ENCODE data around the gene SPATA6. TPM values are rescaled to one million over a fixed set of nuclear protein-coding genes. Genes with fewer than 3 reads are reported as not detected.
"Not testable (repeated sequence)": the region's sequence is repeated elsewhere in the genome, so short reads cannot be mapped to it uniquely, and the experiment has no call there.

Gene SPATA6
- total RNA-seq = 1 to 10 TPM; 1.6 to 1.8 TPM

GRCh38 chr1:48471691-48472576 lies at the start of gene SPATA6:
Gene SPATA6 (minus strand): TSS chr1:48472204. CDS start chr1:48472008, 196 bp downstream.
- Mint-ChIP-seq H3K27me3 (ENCODE audit: low read depth) (peaks cover 20% of the 10 kb centered on the region), H3K9me3 (no peaks in the 10 kb centered on the region), H3K27ac (no peak within 1 kb of the TSS), H3K4me3 (peak within 1 kb of the TSS; percentile 80), H3K4me1 (ENCODE audit: low read depth) (peaks cover 23% of the 10 kb centered on the region), H3K36me3 (ENCODE audit: low read depth) (no peaks in the 10 kb centered on the region)
- intact Hi-C loops (cut with micrococcal nuclease) = loop anchor here (1.0 to 10.0 kb wide), 4 partner anchors 26 to 1160 kb away; partner anchors contain the start of genes BEND5 and STIL
- CTCF ChIA-PET = no interaction called here
- DNase-seq = peak; percentile 97

GRCh38 chr1:48519896-48520295 lies 47.9 kb upstream of the SPATA6 start:
- H3K27ac Mint-ChIP-seq; H3K9me3 Mint-ChIP-seq; DNase-seq; intact Hi-C loops (cut with micrococcal nuclease); H3K4me1 Mint-ChIP-seq (ENCODE audit: low read depth); H3K36me3 Mint-ChIP-seq (ENCODE audit: low read depth); H3K4me3 Mint-ChIP-seq: not testable (repeated sequence)
- H3K27me3 Mint-ChIP-seq (ENCODE audit: low read depth) = peaks cover 26% of the 10 kb centered on the region
- CTCF ChIA-PET = interaction anchor here (1.1 to 2.6 kb wide), 2 partner anchors 11 to 22 kb away, joined by 3 to 5 read pairs; no protein-coding TSS in a partner anchor

GRCh38 chr1:48506870-48507269 lies 34.9 kb upstream of the SPATA6 start:
- Mint-ChIP-seq H3K36me3 (ENCODE audit: low read depth) (no peaks in the 10 kb centered on the region), H3K9me3 (no peaks in the 10 kb centered on the region), H3K4me3 (no peak overlapping the region), H3K27ac (no peak overlapping the region), H3K27me3 (ENCODE audit: low read depth) (peaks cover 4% of the 10 kb centered on the region), H3K4me1 (ENCODE audit: low read depth) (no peaks in the 10 kb centered on the region)
- no peak for DNase-seq
- CTCF ChIA-PET = interaction anchor here (1.3 kb wide), 1 partner anchor 9 kb away, joined by 4 read pairs; no protein-coding TSS in a partner anchor
- intact Hi-C loops (cut with micrococcal nuclease) = no loop called here

DNA sequence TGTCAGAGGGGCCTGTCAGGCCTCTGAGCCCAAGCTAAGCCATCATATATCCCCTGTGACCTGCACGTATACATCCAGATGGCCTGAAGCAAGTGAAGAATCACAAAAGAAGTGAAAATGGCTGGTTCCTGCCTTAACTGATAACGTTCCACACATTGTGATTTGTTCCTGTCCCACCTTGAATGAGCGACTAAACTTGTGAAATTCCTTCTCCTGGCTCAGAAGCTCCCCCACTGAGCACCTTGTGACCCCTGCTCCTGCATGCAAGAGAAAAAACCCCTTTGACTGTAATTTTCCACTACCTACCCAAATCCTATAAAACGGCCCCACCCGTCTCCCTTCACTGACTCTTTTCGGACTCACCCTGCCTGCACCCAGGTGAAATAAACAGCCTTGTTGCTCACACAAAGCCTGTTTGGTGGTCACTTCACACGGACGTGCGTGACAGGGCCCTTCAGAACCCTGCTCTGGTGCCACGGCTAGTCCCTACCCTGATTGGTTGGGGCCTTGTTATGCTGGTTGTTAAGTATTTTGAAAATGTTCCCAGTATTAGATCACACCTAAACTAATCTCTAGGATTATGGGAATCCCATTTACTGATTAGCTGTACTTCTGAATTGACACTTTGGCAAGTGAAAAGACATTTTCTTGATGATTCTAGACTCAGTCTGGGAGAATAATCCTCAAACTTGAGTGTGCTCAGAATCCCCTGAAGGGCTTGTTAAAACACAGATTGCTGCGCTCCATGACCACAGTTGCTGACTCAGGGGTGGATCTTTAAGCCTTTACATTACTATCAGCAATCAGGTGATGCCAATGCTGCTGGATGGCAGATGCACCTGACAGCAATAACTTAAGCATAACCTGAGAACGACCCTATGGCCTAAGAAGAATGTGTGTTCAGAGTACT lies 28.8 kb upstream of the SPATA6 start:
- Mint-ChIP-seq H3K36me3 (ENCODE audit: low read depth) (no peaks in the 10 kb centered on the region), H3K4me3 (no peak overlapping the region), H3K9me3 (no peaks in the 10 kb centered on the region), H3K4me1 (ENCODE audit: low read depth) (peaks cover 5% of the 10 kb centered on the region), H3K27ac (no peak overlapping the region), H3K27me3 (ENCODE audit: low read depth) (peaks cover 2% of the 10 kb centered on the region)
- no peak for DNase-seq
- intact Hi-C loops (cut with micrococcal nuclease) = no loop called here
- CTCF ChIA-PET = interaction anchor here (1.0 kb wide), 1 partner anchor 8 kb away, joined by 5 read pairs; no protein-coding TSS in a partner anchor

DNA sequence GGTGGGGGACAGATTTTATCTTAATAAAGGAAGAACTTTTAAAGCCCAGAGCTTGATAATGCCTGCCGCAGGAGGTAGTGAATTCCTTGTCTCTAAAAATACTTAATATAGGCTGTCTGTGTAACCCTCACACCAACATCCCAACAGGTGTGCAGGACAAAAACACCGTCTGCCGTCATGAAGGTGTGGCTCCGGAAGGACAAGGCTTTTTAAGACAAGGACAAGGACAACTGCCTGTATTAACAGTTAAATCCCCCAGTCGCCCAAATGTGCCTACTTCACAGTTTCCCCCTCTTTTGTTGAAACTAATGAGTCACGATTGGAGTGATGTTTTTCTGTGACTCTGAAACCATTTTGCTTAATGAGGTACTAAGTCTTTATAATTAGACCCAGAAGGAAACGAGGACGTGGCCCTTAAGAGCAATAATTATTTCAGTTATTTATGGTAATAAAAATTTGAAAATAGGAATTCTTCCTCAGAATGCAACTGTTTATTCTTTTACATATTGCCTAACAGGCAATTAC lies 27.3 kb upstream of the SPATA6 start:
- DNase-seq = no peak
- H3K9me3 Mint-ChIP-seq = no peaks in the 10 kb centered on the region
- H3K27ac Mint-ChIP-seq = no peak overlapping the region
- H3K36me3 Mint-ChIP-seq (ENCODE audit: low read depth) = no peaks in the 10 kb centered on the region
- CTCF ChIA-PET = interaction anchor here (0.7 to 2.6 kb wide), 5 partner anchors 10 to 32 kb away, joined by 3 to 5 read pairs (median 5); no protein-coding TSS in a partner anchor
- H3K27me3 Mint-ChIP-seq (ENCODE audit: low read depth) = peaks cover 2% of the 10 kb centered on the region
- no peak overlapping the region for H3K4me3 Mint-ChIP-seq
- H3K4me1 Mint-ChIP-seq (ENCODE audit: low read depth) = peaks cover 5% of the 10 kb centered on the region
- intact Hi-C loops (cut with micrococcal nuclease) = loop anchor here (5.0 kb wide), 2 partner anchors 318 to 407 kb away; no protein-coding TSS in a partner anchor

DNA sequence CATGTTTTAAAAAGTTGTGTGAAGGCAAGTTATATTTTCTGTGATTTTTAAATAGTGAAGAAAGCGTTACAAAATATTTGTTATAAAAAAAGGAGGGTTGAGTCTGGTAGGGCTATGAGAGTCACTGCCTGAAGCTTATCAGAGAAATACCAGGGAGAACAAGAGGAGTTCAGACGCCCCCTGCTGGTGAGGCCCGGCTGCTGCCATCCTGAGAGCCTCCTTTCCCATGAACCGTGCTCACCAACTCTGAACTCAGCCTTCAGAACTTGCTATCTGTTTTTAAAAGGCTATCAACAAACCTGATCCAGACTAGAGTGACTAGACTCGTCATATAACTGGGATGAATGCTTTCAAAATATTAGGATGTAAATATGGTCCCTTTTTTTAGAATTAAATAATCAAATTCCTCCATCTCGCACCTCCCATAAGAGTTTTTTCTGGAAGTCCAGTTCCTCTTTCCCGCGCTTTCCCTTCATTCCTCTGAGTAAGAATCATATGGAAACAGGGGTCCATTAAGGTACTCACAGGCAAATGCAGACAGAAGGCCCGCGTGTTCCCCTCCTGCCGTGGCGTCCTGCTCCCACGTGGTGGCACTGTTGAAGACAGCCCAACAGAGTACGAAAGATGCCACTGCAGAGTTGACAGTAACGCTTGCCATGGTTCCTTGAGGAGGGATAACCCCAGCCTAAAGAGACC lies 26.2 kb upstream of the SPATA6 start:
- Mint-ChIP-seq H3K27ac (no peak overlapping the region), H3K36me3 (ENCODE audit: low read depth) (no peaks in the 10 kb centered on the region), H3K27me3 (ENCODE audit: low read depth) (peaks cover 4% of the 10 kb centered on the region), H3K9me3 (no peaks in the 10 kb centered on the region), H3K4me1 (ENCODE audit: low read depth) (peaks cover 5% of the 10 kb centered on the region), H3K4me3 (no peak overlapping the region)
- peak; percentile 85 for DNase-seq
- CTCF ChIA-PET = interaction anchor here (0.6 to 2.6 kb wide), 14 partner anchors 8 to 405 kb away, joined by 3 to 7 read pairs (median 4); no protein-coding TSS in a partner anchor
- intact Hi-C loops (cut with micrococcal nuclease) = loop anchor here (1.0 to 5.0 kb wide), 4 partner anchors 26 to 406 kb away; partner anchors contain the start of gene SPATA6

DNA sequence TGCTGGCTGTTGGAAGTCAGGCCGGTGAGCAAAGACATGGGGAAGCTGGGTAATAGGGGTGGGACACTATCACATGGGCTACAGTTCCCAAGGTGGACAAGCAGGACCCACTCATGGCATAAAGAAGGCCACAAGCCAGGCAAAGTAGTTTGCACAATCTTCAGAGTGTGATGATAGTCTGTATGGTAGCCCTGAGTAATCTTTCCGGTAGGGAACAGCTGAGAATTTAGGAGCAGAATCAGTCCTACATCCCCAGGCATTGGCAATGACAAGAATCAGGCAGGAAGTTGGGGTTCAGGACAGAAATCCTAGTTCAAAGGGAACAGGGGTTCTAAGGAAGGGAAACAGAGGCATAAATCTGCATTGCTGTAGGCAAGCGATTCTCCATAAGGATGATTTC lies 23.9 kb upstream of the SPATA6 start:
- no peaks in the 10 kb centered on the region for H3K36me3 Mint-ChIP-seq (ENCODE audit: low read depth)
- H3K27me3 Mint-ChIP-seq (ENCODE audit: low read depth) = peaks cover 5% of the 10 kb centered on the region
- DNase-seq = no peak
- H3K27ac Mint-ChIP-seq = no peak overlapping the region
- intact Hi-C loops (cut with micrococcal nuclease) = loop anchor here (5.0 kb wide), 2 partner anchors 321 to 404 kb away; no protein-coding TSS in a partner anchor
- CTCF ChIA-PET = interaction anchor here (0.6 kb wide), 1 partner anchor 418 kb away, joined by 3 read pairs; no protein-coding TSS in a partner anchor
- peaks cover 5% of the 10 kb centered on the region for H3K4me1 Mint-ChIP-seq (ENCODE audit: low read depth)
- no peaks in the 10 kb centered on the region for H3K9me3 Mint-ChIP-seq
- H3K4me3 Mint-ChIP-seq = no peak overlapping the region

- Mint-ChIP-seq H3K4me3 (no peak overlapping the region), H3K27ac (no peak overlapping the region), H3K36me3 (ENCODE audit: low read depth) (no peaks in the 10 kb centered on the region), H3K9me3 (no peaks in the 10 kb centered on the region), H3K4me1 (ENCODE audit: low read depth) (peaks cover 5% of the 10 kb centered on the region), H3K27me3 (ENCODE audit: low read depth) (peaks cover 7% of the 10 kb centered on the region)
- no peak for DNase-seq
- intact Hi-C loops (cut with micrococcal nuclease) = loop anchor here (5.0 kb wide), 2 partner anchors 322 to 403 kb away; no protein-coding TSS in a partner anchor
- CTCF ChIA-PET = no interaction called here
Observed at GRCh38 chr1:48495166-48495565, 23.2 kb upstream of the SPATA6 start.

- peaks cover 5% of the 10 kb centered on the region for H3K4me1 Mint-ChIP-seq (ENCODE audit: low read depth)
- DNase-seq = no peak
- intact Hi-C loops (cut with micrococcal nuclease) = no loop called here
- no peaks in the 10 kb centered on the region for H3K9me3 Mint-ChIP-seq
- CTCF ChIA-PET = no interaction called here
- H3K27me3 Mint-ChIP-seq (ENCODE audit: low read depth) = peaks cover 7% of the 10 kb centered on the region
- no peak overlapping the region for H3K4me3 Mint-ChIP-seq
- H3K36me3 Mint-ChIP-seq (ENCODE audit: low read depth) = no peaks in the 10 kb centered on the region
- H3K27ac Mint-ChIP-seq = no peak overlapping the region
Observed at GRCh38 chr1:48493970-48494769, 22.2 kb upstream of the SPATA6 start.

DNA sequence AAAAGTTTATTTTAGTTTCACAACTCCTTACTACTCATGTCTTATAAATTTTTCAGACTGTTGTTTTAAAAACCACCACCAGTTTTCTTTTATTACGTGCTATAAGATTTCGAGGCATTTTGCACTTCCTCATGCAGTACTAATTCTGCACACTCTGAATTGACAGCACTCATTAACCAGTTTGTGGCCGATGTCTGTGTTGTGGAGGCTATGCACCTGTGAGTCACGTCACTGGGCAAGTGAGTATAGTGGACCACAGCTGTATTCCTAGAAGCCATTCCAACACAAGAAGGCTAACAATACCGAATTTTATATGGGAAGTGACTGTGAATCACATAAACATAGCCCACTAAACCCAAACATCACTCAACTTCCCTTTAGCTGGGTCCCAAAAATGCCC lies 21.0 kb upstream of the SPATA6 start:
- Mint-ChIP-seq H3K36me3 (ENCODE audit: low read depth) (no peaks in the 10 kb centered on the region), H3K4me1 (ENCODE audit: low read depth) (no peaks in the 10 kb centered on the region), H3K9me3 (no peaks in the 10 kb centered on the region), H3K27me3 (ENCODE audit: low read depth) (peaks cover 6% of the 10 kb centered on the region), H3K4me3 (no peak overlapping the region), H3K27ac (no peak overlapping the region)
- intact Hi-C loops (cut with micrococcal nuclease) = no loop called here
- CTCF ChIA-PET = no interaction called here
- no peak for DNase-seq

DNA sequence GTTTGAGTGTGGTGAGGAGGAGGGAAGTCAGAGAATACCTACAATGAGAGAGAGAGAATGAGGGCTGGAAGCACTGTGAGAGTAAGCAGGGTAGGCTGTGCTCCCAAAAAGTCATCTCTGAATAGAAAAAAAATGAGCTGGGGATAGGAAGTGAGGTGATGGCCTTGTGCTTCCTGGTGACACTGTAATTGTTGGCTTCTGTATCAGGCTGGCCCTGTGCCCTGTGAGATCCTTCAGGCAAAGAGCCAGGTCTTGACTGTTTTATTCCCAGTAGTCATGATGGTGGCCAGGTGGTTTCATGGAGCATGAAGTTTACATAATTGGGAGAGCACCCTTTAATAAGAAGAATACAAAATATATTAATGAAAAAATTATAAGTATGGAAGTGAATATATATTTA lies 20.4 kb upstream of the SPATA6 start:
- CTCF ChIA-PET = no interaction called here
- H3K27ac Mint-ChIP-seq = no peak overlapping the region
- no peak overlapping the region for H3K4me3 Mint-ChIP-seq
- DNase-seq = no peak
- peaks cover 6% of the 10 kb centered on the region for H3K27me3 Mint-ChIP-seq (ENCODE audit: low read depth)
- H3K9me3 Mint-ChIP-seq = no peaks in the 10 kb centered on the region
- H3K4me1 Mint-ChIP-seq (ENCODE audit: low read depth) = no peaks in the 10 kb centered on the region
- H3K36me3 Mint-ChIP-seq (ENCODE audit: low read depth) = no peaks in the 10 kb centered on the region
- intact Hi-C loops (cut with micrococcal nuclease) = no loop called here

Data from activated naive CD4-positive, alpha-beta T cell treated with anti-CD3 and anti-CD28 coated beads for 36 hours (primary cell).